Gastroesophageal sphincter (tissue), 3 donors: Measurements from ENCODE around the gene C14orf180.

Source experiments
- CTCF ChIP-seq, 4 experiments: fragments of 200-600 bp in 2 of 4; fragments of 450-650 bp in 2 of 4; sonication (generic) in 1 of 4; IDR thresholded peaks; one replicate each; pipeline ENCODE4 v1.5.1; 2017 to 2019; ENCODE audit warnings: antibody characterized with exemption in 4 of 4, mild to moderate bottlenecking in 2 of 4, moderate library complexity in 2 of 4
- EP300 ChIP-seq: sonication (generic); formaldehyde crosslinking; IDR thresholded peaks from one replicate; pipeline ENCODE4 v1.6.1; 2017; ENCODE audit warnings: antibody characterized with exemption, mild to moderate bottlenecking
- POLR2A ChIP-seq, 2 donors: fragments of 450-650 bp; IDR thresholded peaks; one replicate each; pipeline ENCODE4 v1.6.1; 2017; ENCODE audit warnings: antibody characterized with exemption in 2 of 2, mild to moderate bottlenecking in 2 of 2, moderate library complexity in 1 of 2
- POLR2AphosphoS5 ChIP-seq: sonication (generic); formaldehyde crosslinking; IDR thresholded peaks from one replicate; pipeline ENCODE4 v1.6.1; 2017; ENCODE audit warnings: antibody characterized with exemption

GRCh38 chr14:104550861-104551728 is 28.5 kb upstream of the C14orf180 start:
- TF ChIP-seq CTCF (IDR thresholded peaks at IDR 0.05) (no peak), EP300 (no peak), POLR2AphosphoS5 (no peak), POLR2A (IDR thresholded peaks at IDR 0.05) (no peak)
